ENCODE results near the gene NCF4. TPM values are rescaled to one million over a fixed set of nuclear protein-coding genes. Genes with fewer than 3 reads are reported as not detected.

NCF4 gene
- total RNA-seq, 4 donors from 2014 or later, result 3.7 to 16.9 (median 7.0) TPM

GRCh38 chr22:36918586-36919284 lies 57.9 kb downstream of the NCF4 start:
- no peak overlapping the region for H3K4me3 ChIP-seq (replicated peaks in 1 of 3)
- intact Hi-C loops (cut with DNase I), result no loop called here
- H3K27me3 ChIP-seq, result no peaks in the 10 kb centered on the region
- TF ChIP-seq CTCF (IDR thresholded peaks at IDR 0.05) (no peak), POLR2A (IDR thresholded peaks at IDR 0.05) (no peak)
- DNase-seq, result no peak
- no peak overlapping the region for H3K27ac ChIP-seq
- H3K9me3 ChIP-seq, result no peaks in the 10 kb centered on the region
- WGBS, 2 donors, result 79 to 82% methylated on average over 3 of the region's 3 CpGs
- no peaks in the 10 kb centered on the region for H3K4me1 ChIP-seq
- no peaks in the 10 kb centered on the region for H3K36me3 ChIP-seq

- Histone ChIP-seq H3K4me3 (replicated peaks in 1 of 3) (no peak overlapping the region), H3K27ac (no peak overlapping the region), H3K9me3 (no peaks in the 10 kb centered on the region), H3K27me3 (no peaks in the 10 kb centered on the region), H3K4me1 (no peaks in the 10 kb centered on the region), H3K36me3 (no peaks in the 10 kb centered on the region)
- DNase-seq, result no peak
- WGBS, 2 donors, result 46 to 57% methylated on average over 13 to 15 of the region's 15 CpGs
- TF ChIP-seq POLR2A (IDR thresholded peaks at IDR 0.05) (no peak), CTCF (IDR thresholded peaks at IDR 0.05) (no peak)
- intact Hi-C loops (cut with DNase I), result no loop called here
These were observed 60.7 kb downstream of the NCF4 start for GRCh38 chr22:36921309-36922104.

- no peaks in the 10 kb centered on the region for H3K27me3 ChIP-seq
- TF ChIP-seq POLR2A (IDR thresholded peaks at IDR 0.05) (no peak), CTCF (IDR thresholded peaks at IDR 0.05) (no peak)
- no peaks in the 10 kb centered on the region for H3K4me1 ChIP-seq
- DNase-seq, result no peak
- no peak overlapping the region for H3K4me3 ChIP-seq (replicated peaks in 1 of 3)
- H3K36me3 ChIP-seq, result no peaks in the 10 kb centered on the region
- 32 to 42% methylated on average over 8 to 9 of the region's 10 CpGs for WGBS, 2 donors
- no peaks in the 10 kb centered on the region for H3K9me3 ChIP-seq
- H3K27ac ChIP-seq, result no peak overlapping the region
- intact Hi-C loops (cut with DNase I), result no loop called here
These were observed 61.4 kb downstream of the NCF4 start for GRCh38 chr22:36922105-36922608.

GRCh38 chr22:36922711-36923110 lies 61.9 kb downstream of the NCF4 start:
- TF ChIP-seq CTCF (IDR thresholded peaks at IDR 0.05) (no peak), POLR2A (IDR thresholded peaks at IDR 0.05) (no peak)
- intact Hi-C loops (cut with DNase I), result no loop called here
- no peaks in the 10 kb centered on the region for H3K4me1 ChIP-seq
- H3K36me3 ChIP-seq, result no peaks in the 10 kb centered on the region
- no peak overlapping the region for H3K4me3 ChIP-seq (replicated peaks in 1 of 3)
- H3K27me3 ChIP-seq, result no peaks in the 10 kb centered on the region
- WGBS, 2 donors, result 60 to 70% methylated on average over 3 to 5 of the region's 7 CpGs
- no peak for DNase-seq
- H3K9me3 ChIP-seq, result no peaks in the 10 kb centered on the region
- H3K27ac ChIP-seq, result no peak overlapping the region

Data from thyroid gland (tissue), 4 donors.